Stimulated activated CD4-positive, alpha-beta T cell treated with anti-CD3 and anti-CD28 coated beads, Interleukin-2, amount 100 ng/mL, for 24 hours (primary cell): ENCODE results near the gene PRPF40A.

ENCODE experiments used
- DNase-seq, 2 donors: peaks; one replicate each; pipeline ENCODE4 v3.0.0-alpha.2; 2020

PRPF40A gene

GRCh38 chr2:152613235-152613634 is 104.0 kb downstream of the PRPF40A start:
- no peak for DNase-seq

GRCh38 chr2:152611458-152612231 is 105.6 kb downstream of the PRPF40A start:
- DNase-seq: no peak

GRCh38 chr2:152609699-152610098 is 107.6 kb downstream of the PRPF40A start:
- DNase-seq: no peak

GRCh38 chr2:152609154-152609553 is 108.1 kb downstream of the PRPF40A start:
- no peak for DNase-seq

- DNase-seq: no peak
Observed at GRCh38 chr2:152607793-152608300, 109.4 kb downstream of the PRPF40A start.

- DNase-seq: no peak
Observed at GRCh38 chr2:152606941-152607340, 110.3 kb downstream of the PRPF40A start.

- DNase-seq: no peak
Observed at GRCh38 chr2:152606081-152606480, 111.2 kb downstream of the PRPF40A start.

GRCh38 chr2:152603166-152603565 is 114.1 kb downstream of the PRPF40A start:
- DNase-seq: no peak

- no peak for DNase-seq
Observed at GRCh38 chr2:152602750-152603149, 114.5 kb downstream of the PRPF40A start.
